Mesenchymal stem cell (in vitro differentiated cells and primary cell): ENCODE results near the gene TMEM240.
"Not testable (repeated sequence)": the region's sequence is repeated elsewhere in the genome, so short reads cannot be mapped to it uniquely, and the experiment has no call there.

Experiments
- DNase-seq: peaks from one replicate; pipeline ENCODE4 v3.0.0-alpha.2; 2013
- H2AFZ ChIP-seq: one replicate; pipeline ENCODE4 v1.6.1; 2013; ENCODE audit warnings: low read depth, mild to moderate bottlenecking, control low read depth, inconsistent platforms, low read length, moderate library complexity
- H2AK5ac ChIP-seq: 2 replicates; pipeline ENCODE4 v1.6.1; 2013; ENCODE audit warnings: low read length, moderate library complexity, mild to moderate bottlenecking, inconsistent platforms; ENCODE audit not compliant: severe bottlenecking
- H2BK120ac ChIP-seq: one replicate; pipeline ENCODE4 v1.6.1; 2013; ENCODE audit warnings: low read depth, mild to moderate bottlenecking, inconsistent platforms, low read length, moderate library complexity
- H2BK12ac ChIP-seq, 2 experiments: one replicate each; pipeline ENCODE4 v1.6.1; 2013; ENCODE audit warnings: inconsistent platforms in 2 of 2, low read length in 2 of 2, mild to moderate bottlenecking in 2 of 2, moderate library complexity in 2 of 2, control low read depth in 1 of 2
- H2BK15ac ChIP-seq: one replicate; pipeline ENCODE4 v1.6.1; 2013; ENCODE audit warnings: mild to moderate bottlenecking, low read depth, inconsistent platforms; ENCODE audit not compliant: poor library complexity, severe bottlenecking
- H2BK5ac ChIP-seq: 2 replicates; pipeline ENCODE4 v1.6.1; 2013; ENCODE audit warnings: low read depth, mild to moderate bottlenecking, low read length, control low read depth, inconsistent platforms; ENCODE audit not compliant: poor library complexity, severe bottlenecking
- H3K14ac ChIP-seq, 2 experiments: one replicate each; pipeline ENCODE4 v1.6.1; 2013; ENCODE audit warnings: inconsistent platforms in 2 of 2, low read length in 2 of 2, control low read depth in 1 of 2, mild to moderate bottlenecking in 1 of 2, moderate library complexity in 1 of 2
- H3K18ac ChIP-seq, 2 experiments: one replicate each; pipeline ENCODE4 v1.6.1; 2013; ENCODE audit warnings: inconsistent platforms in 2 of 2, low read length in 2 of 2, control low read depth in 1 of 2, low read depth in 1 of 2, mild to moderate bottlenecking in 1 of 2
- H3K23ac ChIP-seq, 2 experiments: one replicate each; pipeline ENCODE4 v1.6.1; 2013; ENCODE audit warnings: inconsistent platforms in 2 of 2, low read length in 2 of 2, mild to moderate bottlenecking in 2 of 2, moderate library complexity in 2 of 2, control low read depth in 1 of 2
- H3K27ac ChIP-seq: 2 replicates; pipeline ENCODE4 v1.5.1; 2013; ENCODE audit warnings: mild to moderate bottlenecking, moderate library complexity, low read length, control low read depth, inconsistent platforms; ENCODE audit not compliant: poor library complexity, severe bottlenecking
- H3K27me3 ChIP-seq, 2 experiments: 2 replicates each; pipeline versions ENCODE4 v1.6.1 to v1.7.0; 2013; ENCODE audit warnings: low read length in 2 of 2, mild to moderate bottlenecking in 2 of 2, moderate library complexity in 2 of 2, control low read depth in 1 of 2, inconsistent platforms in 1 of 2; ENCODE audit not compliant: control insufficient read depth in 1 of 2, insufficient read depth in 1 of 2
- H3K36me3 ChIP-seq, 2 experiments: 2 replicates each; pipeline versions ENCODE4 v1.6.1 to v1.7.0; 2013; ENCODE audit warnings: low read length in 2 of 2, control low read depth in 1 of 2, inconsistent platforms in 1 of 2, low read depth in 1 of 2, mild to moderate bottlenecking in 1 of 2; ENCODE audit not compliant: insufficient read depth in 2 of 2, control insufficient read depth in 1 of 2
- H3K4ac ChIP-seq, 2 experiments: one replicate each; pipeline ENCODE4 v1.6.1; 2013; ENCODE audit warnings: inconsistent platforms in 2 of 2, low read length in 2 of 2, mild to moderate bottlenecking in 2 of 2, moderate library complexity in 2 of 2, control low read depth in 1 of 2, low read depth in 1 of 2
- H3K4me1 ChIP-seq: 2 replicates; pipeline ENCODE4 v1.6.1; 2013; ENCODE audit warnings: low read depth, low read length, control low read depth; ENCODE audit not compliant: control insufficient read depth, insufficient read depth
- H3K4me2 ChIP-seq: 2 replicates; pipeline ENCODE4 v1.6.1; 2013; ENCODE audit warnings: low read length, mild to moderate bottlenecking, inconsistent platforms; ENCODE audit not compliant: poor library complexity, severe bottlenecking
- H3K4me3 ChIP-seq, 2 experiments: 2 replicates each; pipeline versions ENCODE4 v1.5.1 to v1.7.0; 2013; ENCODE audit warnings: low read length in 2 of 2, mild to moderate bottlenecking in 2 of 2, control low read depth in 1 of 2, low read depth in 1 of 2; ENCODE audit not compliant: insufficient read depth in 1 of 2
- H3K79me1 ChIP-seq: replicated peaks from 2 replicates; pipeline ENCODE4 v1.6.1; 2013; ENCODE audit warnings: mild to moderate bottlenecking, control low read depth, low read length, inconsistent platforms; ENCODE audit not compliant: poor library complexity, severe bottlenecking
- H3K9ac ChIP-seq: 2 replicates; pipeline ENCODE4 v1.7.0; 2013; ENCODE audit warnings: mild to moderate bottlenecking, low read length, moderate library complexity
- H3K9me3 ChIP-seq: 2 replicates; pipeline ENCODE4 v1.7.0; 2013; ENCODE audit warnings: mild to moderate bottlenecking, low read length; ENCODE audit not compliant: control insufficient read depth
- H4K8ac ChIP-seq: one replicate; pipeline ENCODE4 v1.6.1; 2013; ENCODE audit warnings: inconsistent platforms, mild to moderate bottlenecking, low read length, moderate library complexity
- H4K91ac ChIP-seq: one replicate; pipeline ENCODE4 v1.6.1; 2013; ENCODE audit warnings: mild to moderate bottlenecking, low read length, inconsistent platforms
- WGBS: methylation state at CpG from one replicate; pipeline ENCODE4 v1.1.7; 2013; ENCODE audit warnings: mixed read lengths; 5-methylcytosine and 5-hydroxymethylcytosine counted together

Gene TMEM240

DNA sequence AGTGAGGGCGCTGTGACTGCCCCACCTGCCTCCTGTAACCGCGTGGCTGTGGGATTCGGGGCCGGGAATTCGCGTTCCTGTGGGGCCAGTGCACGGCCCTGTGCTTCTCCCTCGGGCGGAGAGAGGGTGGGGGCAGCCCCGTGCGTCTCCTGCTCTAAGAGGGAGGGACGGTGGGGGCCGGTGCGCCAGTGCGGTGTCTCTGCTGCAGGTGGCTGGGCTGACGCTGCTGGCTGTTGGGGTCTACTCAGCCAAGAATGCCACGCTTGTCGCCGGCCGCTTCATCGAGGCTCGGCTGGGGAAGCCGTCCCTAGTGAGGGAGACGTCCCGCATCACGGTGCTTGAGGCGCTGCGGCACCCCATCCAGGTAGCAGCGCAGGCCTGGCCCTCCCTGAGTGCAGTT, 17.9 kb downstream of the TMEM240 start:
- not testable (repeated sequence) for H3K27ac ChIP-seq, H3K27me3 ChIP-seq, H3K4me3 ChIP-seq, H2AK5ac ChIP-seq, H3K4ac ChIP-seq, H3K23ac ChIP-seq, H2BK5ac ChIP-seq, H2AFZ ChIP-seq, H4K8ac ChIP-seq, H3K18ac ChIP-seq, H4K91ac ChIP-seq, H2BK120ac ChIP-seq, DNase-seq, H3K14ac ChIP-seq, H2BK15ac ChIP-seq, H3K9ac ChIP-seq, H3K4me2 ChIP-seq, H3K9me3 ChIP-seq, H3K4me1 ChIP-seq, H2BK12ac ChIP-seq
- 99% methylated on average over 30 of the region's 30 CpGs for WGBS
- peaks cover 36 to 88% of the 10 kb centered on the region in 2 experiments for H3K36me3 ChIP-seq
- peaks cover 27% of the 10 kb centered on the region for H3K79me1 ChIP-seq

DNA sequence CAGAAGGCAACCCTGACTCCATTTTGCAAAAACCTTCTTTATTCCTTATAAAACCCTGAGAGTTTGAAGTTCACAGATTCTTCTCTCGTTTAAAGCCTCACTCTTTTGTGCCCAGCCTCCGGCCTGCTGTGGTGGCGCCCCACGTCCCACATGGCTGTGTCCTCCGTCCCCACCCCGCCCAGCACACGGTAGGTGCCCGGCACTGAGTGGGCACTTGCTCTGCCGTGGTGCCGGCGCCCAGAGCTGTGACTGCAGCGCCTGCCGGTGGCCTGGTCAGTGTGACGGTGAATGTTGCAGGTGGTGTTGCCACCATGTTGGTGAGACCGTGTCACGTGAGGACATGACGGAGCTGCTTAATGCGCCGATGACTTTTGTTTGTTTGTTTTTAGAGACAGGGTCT, 19.1 kb downstream of the TMEM240 start:
- Histone ChIP-seq H2AK5ac (no peak overlapping the region), H2BK120ac (no peak overlapping the region), H3K4ac (no peak overlapping the region), H3K4me1 (no peaks in the 10 kb centered on the region), H3K36me3 (peaks cover 36 to 85% of the 10 kb centered on the region in 2 experiments), H4K8ac (no peak overlapping the region), H3K14ac (no peak overlapping the region), H3K18ac (no peak overlapping the region), H3K9me3 (no peaks in the 10 kb centered on the region), H2BK12ac (no peak overlapping the region), H3K9ac (no peak overlapping the region), H2BK15ac (no peak overlapping the region), H3K27me3 (no peaks in the 10 kb centered on the region), H2BK5ac (no peak overlapping the region), H3K27ac (no peak overlapping the region), H3K4me2 (no peak overlapping the region), H3K79me1 (peaks cover 29% of the 10 kb centered on the region), H2AFZ (no peak overlapping the region), H3K23ac (no peak overlapping the region), H4K91ac (no peak overlapping the region), H3K4me3 (no peak overlapping the region)
- DNase-seq, result no peak
- WGBS, result 99% methylated on average over 16 of the region's 19 CpGs

DNA sequence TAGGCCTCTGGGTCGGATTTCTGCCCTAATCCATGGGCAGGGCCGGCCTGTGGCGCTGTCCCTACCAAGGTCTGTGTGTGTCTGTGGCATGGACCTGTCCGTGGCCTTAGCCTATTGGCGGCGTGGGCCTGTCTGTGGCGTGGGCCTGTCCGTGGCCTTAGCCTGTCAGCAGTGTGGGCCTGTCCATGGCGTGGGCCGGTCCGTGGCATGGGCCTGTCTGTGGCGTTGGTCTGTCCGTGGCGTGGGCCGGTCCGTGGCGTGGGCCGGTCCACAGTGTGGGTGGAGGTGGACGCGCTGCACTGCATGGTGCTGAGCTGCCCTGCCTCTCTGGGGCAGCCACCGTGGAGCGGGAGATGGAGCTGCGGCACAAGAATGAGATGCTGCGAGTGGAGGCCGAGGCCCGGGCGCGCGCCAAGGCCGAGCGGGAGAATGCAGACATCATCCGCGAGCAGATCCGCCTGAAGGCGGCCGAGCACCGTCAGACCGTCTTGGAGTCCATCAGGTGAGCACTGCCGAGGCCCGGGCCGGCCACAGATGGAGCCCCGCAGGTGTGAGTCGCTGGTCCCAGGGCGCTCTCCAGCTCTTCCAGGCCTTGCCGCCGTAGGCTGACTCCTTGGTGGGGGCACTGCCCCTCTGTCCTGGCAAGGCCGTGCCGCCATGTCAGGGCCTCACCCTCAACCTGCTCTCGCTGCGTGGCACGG, 20.5 kb downstream of the TMEM240 start:
- H3K23ac ChIP-seq, H3K27me3 ChIP-seq, H3K14ac ChIP-seq, H3K18ac ChIP-seq, H2BK12ac ChIP-seq, H2BK120ac ChIP-seq, H4K8ac ChIP-seq, H3K4ac ChIP-seq, H2AK5ac ChIP-seq, H2BK15ac ChIP-seq, H3K9me3 ChIP-seq, H3K27ac ChIP-seq, H3K9ac ChIP-seq, H4K91ac ChIP-seq, DNase-seq, H3K4me1 ChIP-seq, H2BK5ac ChIP-seq, H3K4me3 ChIP-seq, H2AFZ ChIP-seq, H3K4me2 ChIP-seq: not testable (repeated sequence)
- peaks cover 35 to 85% of the 10 kb centered on the region in 2 experiments for H3K36me3 ChIP-seq
- WGBS, result 98% methylated on average over 43 of the region's 51 CpGs
- H3K79me1 ChIP-seq, result peaks cover 31% of the 10 kb centered on the region

DNA sequence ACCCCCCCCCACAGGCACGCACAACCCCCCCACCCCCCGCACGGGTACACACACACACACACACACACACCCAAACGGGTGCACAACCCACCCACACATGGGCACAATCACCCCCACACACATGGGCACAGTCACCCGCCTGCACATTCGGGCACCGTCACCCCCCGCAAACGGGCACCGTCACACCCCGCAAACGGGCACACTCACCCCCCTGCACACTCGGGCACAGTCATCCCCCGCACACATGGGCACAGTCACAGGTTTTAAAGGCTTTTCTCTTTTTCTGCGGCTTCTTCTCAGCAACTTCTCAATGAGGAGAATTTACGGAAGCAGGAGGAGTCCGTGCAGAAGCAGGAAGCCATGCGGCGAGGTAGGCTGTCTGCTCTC, 21.8 kb downstream of the TMEM240 start:
- not testable (repeated sequence) for H3K9ac ChIP-seq, H2AK5ac ChIP-seq, DNase-seq, H3K27ac ChIP-seq, H2BK5ac ChIP-seq, H3K4ac ChIP-seq, H2BK15ac ChIP-seq, H2BK12ac ChIP-seq, H4K8ac ChIP-seq, H2BK120ac ChIP-seq, H3K27me3 ChIP-seq, H3K9me3 ChIP-seq, H2AFZ ChIP-seq, H3K23ac ChIP-seq, H3K4me3 ChIP-seq, H4K91ac ChIP-seq, H3K4me2 ChIP-seq, H3K18ac ChIP-seq, H3K4me1 ChIP-seq, H3K14ac ChIP-seq
- peaks cover 28% of the 10 kb centered on the region for H3K79me1 ChIP-seq
- H3K36me3 ChIP-seq, result peaks cover 35 to 78% of the 10 kb centered on the region in 2 experiments
- 96% methylated on average over 14 of the region's 19 CpGs for WGBS
